ENCODE results near the gene TMEM50B. TPM values are rescaled to one million over a fixed set of nuclear protein-coding genes. Genes with fewer than 3 reads are reported as not detected.

Gene TMEM50B
- total and polyA plus RNA-seq, 3 donors from 2014 or later, result 57.8 to 115 (median 70.6) TPM

DNA sequence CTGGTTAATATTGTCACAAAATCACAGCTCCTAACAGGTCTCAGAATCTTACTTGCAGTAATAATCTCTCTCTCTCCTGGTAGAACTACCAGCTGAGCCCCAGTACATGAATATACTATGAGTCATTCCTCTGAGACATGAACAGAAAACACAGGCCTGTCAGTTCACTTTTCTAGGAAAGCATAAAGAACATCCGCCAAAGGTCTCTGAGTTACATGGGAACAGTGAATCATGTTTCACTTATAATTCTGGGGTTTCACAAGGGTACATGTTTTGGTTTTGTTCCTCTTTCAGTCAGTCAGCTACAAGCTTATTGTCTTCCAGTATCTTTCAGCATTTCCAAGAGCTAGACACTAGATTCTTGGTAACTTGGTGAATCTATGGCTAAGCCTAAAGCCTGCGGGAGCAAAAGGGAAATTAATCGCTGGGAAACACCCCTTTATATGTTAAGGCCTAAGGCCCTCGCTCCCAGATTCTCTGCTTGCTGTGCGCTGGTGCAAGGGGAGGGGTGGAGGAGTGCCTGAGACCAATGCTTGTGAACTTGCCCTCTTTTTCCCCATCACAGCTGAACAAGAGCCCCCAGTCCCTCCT lies 44.9 kb downstream of the TMEM50B start:
- Histone ChIP-seq H3K4me3 (no peak overlapping the region), H3K4me1 (no peaks in the 10 kb centered on the region), H3K36me3 (ENCODE audit: low read depth, missing control alignments) (no peaks in the 10 kb centered on the region), H3K27me3 (no peaks in the 10 kb centered on the region), H3K27ac (no peak overlapping the region), H3K9me3 (no peaks in the 10 kb centered on the region)
- DNase-seq, result no peak
- WGBS, 2 donors, result 85 to 86% methylated on average over 5 of the region's 5 CpGs
- intact Hi-C loops (cut with DNase I; ENCODE audit: low total_unique reads), result no loop called here
- no peak for TF ChIP-seq POLR2A (IDR thresholded peaks at IDR 0.05)
- TF ChIP-seq, protein P1, sequence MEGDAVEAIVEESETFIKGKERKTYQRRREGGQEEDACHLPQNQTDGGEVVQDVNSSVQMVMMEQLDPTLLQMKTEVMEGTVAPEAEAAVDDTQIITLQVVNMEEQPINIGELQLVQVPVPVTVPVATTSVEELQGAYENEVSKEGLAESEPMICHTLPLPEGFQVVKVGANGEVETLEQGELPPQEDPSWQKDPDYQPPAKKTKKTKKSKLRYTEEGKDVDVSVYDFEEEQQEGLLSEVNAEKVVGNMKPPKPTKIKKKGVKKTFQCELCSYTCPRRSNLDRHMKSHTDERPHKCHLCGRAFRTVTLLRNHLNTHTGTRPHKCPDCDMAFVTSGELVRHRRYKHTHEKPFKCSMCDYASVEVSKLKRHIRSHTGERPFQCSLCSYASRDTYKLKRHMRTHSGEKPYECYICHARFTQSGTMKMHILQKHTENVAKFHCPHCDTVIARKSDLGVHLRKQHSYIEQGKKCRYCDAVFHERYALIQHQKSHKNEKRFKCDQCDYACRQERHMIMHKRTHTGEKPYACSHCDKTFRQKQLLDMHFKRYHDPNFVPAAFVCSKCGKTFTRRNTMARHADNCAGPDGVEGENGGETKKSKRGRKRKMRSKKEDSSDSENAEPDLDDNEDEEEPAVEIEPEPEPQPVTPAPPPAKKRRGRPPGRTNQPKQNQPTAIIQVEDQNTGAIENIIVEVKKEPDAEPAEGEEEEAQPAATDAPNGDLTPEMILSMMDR (IDR thresholded peaks at IDR 0.05), result no peak

DNA sequence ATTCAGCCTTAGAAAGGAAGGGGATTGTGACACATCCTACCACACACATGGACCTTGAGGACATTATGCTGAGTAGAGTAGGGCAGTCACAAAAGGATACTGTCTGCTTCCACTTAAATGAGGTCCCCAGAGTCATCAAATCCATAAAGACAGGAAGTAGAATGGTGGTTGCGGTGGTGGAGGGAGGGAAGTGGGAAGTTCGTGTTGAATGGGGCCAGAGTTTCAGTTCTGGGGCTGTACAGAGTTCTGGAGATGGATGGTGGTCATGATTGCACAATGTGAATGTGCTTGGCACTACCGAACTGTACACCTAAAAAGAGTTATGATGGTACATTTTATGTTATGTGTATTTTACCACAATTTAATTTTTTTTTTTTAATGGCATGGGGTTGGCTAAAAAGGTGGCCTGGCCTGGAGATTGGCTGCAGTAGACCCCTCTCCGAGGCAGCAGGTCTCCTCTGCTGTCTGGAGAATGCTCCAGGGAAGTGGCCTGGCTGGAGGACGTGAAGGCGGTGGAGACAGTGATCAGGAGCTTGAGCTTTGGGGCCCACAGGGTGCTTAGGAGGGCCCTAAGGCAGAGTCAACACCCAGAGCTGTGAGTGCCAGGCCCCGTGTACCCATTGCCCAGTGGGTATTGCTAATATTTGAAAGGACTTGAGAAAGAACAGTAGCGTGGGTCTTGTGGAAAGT lies 46.2 kb downstream of the TMEM50B start:
- no peak overlapping the region for H3K27ac ChIP-seq
- no peak for DNase-seq
- TF ChIP-seq POLR2A (IDR thresholded peaks at IDR 0.05), result no peak
- TF ChIP-seq, protein P1 (IDR thresholded peaks at IDR 0.05), result no peak
- no peaks in the 10 kb centered on the region for H3K9me3 ChIP-seq
- no peak overlapping the region for H3K4me3 ChIP-seq
- no peaks in the 10 kb centered on the region for H3K27me3 ChIP-seq
- H3K4me1 ChIP-seq, result no peaks in the 10 kb centered on the region
- WGBS, 2 donors, result 84 to 94% methylated on average over 8 of the region's 8 CpGs
- intact Hi-C loops (cut with DNase I; ENCODE audit: low total_unique reads), result no loop called here
- H3K36me3 ChIP-seq (ENCODE audit: low read depth, missing control alignments), result no peaks in the 10 kb centered on the region

DNA sequence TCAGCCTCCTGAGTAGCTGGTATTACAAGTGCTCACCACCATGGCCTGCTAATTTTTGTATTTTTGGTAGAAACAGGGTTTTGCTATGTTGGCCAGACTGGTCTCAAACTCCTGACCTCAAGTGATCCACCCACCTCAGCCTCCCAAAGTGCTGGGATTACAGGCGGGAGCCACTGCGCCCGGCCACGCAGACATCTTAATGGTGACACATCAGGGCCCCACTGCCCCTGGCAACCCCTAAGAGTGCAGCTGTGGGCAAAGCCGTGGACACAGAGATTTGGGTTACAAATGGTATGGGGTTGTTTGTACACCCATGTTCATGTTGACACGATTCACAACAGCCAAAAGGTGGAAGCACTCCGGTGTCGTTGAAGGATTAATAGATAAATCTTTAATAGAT lies 46.8 kb downstream of the TMEM50B start:
- Histone ChIP-seq H3K36me3 (ENCODE audit: low read depth, missing control alignments) (no peaks in the 10 kb centered on the region), H3K9me3 (no peaks in the 10 kb centered on the region), H3K27ac (no peak overlapping the region), H3K4me3 (no peak overlapping the region), H3K27me3 (no peaks in the 10 kb centered on the region), H3K4me1 (no peaks in the 10 kb centered on the region)
- WGBS, 2 donors, result 91 to 99% methylated on average over 4 to 8 of the region's 8 CpGs
- intact Hi-C loops (cut with DNase I; ENCODE audit: low total_unique reads), result no loop called here
- no peak for DNase-seq
- TF ChIP-seq, protein P1 (IDR thresholded peaks at IDR 0.05), result no peak
- TF ChIP-seq POLR2A (IDR thresholded peaks at IDR 0.05), result no peak

GRCh38 chr21:33432496-33432895 lies 47.3 kb downstream of the TMEM50B start:
- DNase-seq, result no peak
- Histone ChIP-seq H3K27ac (no peak overlapping the region), H3K9me3 (no peaks in the 10 kb centered on the region), H3K27me3 (no peaks in the 10 kb centered on the region), H3K4me1 (no peaks in the 10 kb centered on the region), H3K36me3 (ENCODE audit: low read depth, missing control alignments) (no peaks in the 10 kb centered on the region), H3K4me3 (no peak overlapping the region)
- intact Hi-C loops (cut with DNase I; ENCODE audit: low total_unique reads), result no loop called here
- WGBS, 2 donors, result 92 to 94% methylated on average over 6 of the region's 6 CpGs
- no peak for TF ChIP-seq POLR2A (IDR thresholded peaks at IDR 0.05)
- TF ChIP-seq, protein P1 (IDR thresholded peaks at IDR 0.05), result no peak

DNA sequence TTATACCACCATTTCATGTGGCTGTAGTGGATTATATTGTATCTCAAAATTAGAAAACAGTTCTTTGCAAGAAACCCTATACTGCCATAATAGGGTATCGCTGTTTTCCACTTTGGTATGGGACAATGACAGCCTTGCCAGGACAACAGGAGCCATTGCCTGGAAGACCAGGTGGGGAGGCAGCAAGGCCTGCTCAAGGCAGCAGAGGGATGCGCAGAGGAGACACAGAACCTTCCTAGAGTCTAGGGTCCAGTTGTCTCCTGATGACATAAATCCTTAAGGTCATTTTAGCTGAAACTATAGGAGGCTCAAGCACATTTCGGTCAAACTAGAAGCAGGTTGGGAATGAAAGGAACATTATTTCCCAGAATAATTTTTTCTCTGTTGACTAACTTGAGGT lies 48.9 kb downstream of the TMEM50B start:
- intact Hi-C loops (cut with DNase I; ENCODE audit: low total_unique reads), result no loop called here
- TF ChIP-seq POLR2A (IDR thresholded peaks at IDR 0.05), result no peak
- TF ChIP-seq, protein P1 (IDR thresholded peaks at IDR 0.05), result no peak
- WGBS, 2 donors, result 78 to 93% methylated on average over 3 of the region's 3 CpGs
- H3K4me3 ChIP-seq, result no peak overlapping the region
- H3K9me3 ChIP-seq, result no peaks in the 10 kb centered on the region
- no peak for DNase-seq
- no peak overlapping the region for H3K27ac ChIP-seq
- H3K27me3 ChIP-seq, result no peaks in the 10 kb centered on the region
- no peaks in the 10 kb centered on the region for H3K4me1 ChIP-seq
- H3K36me3 ChIP-seq (ENCODE audit: low read depth, missing control alignments), result no peaks in the 10 kb centered on the region

Data from testis (tissue), 3 donors.